Suppressor macrophage (primary cell): Measurements from ENCODE around the gene TRIOBP.
"Not testable (repeated sequence)": the region's sequence is repeated elsewhere in the genome, so short reads cannot be mapped to it uniquely, and the experiment has no call there.

Source experiments
- DNase-seq, 4 experiments: peaks; one replicate each; pipeline ENCODE4 v3.0.0-alpha.2; 2020 to 2022

The TRIOBP gene

DNA sequence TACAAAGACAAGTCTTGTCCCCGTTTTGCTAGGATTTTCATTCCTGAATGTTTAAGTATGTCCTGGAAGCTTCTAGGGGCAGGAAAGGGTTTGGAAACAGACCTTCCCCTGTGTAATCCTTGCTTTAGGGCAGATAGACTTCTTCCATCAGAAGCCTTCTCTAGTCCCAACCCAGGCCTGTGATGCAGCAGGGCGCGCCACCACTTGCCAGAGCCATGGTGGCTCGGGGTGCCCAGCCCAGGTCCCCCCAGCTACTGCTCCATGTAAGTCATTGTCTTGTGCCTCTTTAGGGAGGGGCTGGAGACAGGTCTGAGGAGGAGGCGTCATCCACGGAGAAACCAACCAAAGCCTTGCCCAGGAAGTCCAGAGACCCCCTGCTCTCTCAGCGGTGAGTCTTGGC, 6.4 kb upstream of the TRIOBP start:
- DNase-seq, result no peak

DNA sequence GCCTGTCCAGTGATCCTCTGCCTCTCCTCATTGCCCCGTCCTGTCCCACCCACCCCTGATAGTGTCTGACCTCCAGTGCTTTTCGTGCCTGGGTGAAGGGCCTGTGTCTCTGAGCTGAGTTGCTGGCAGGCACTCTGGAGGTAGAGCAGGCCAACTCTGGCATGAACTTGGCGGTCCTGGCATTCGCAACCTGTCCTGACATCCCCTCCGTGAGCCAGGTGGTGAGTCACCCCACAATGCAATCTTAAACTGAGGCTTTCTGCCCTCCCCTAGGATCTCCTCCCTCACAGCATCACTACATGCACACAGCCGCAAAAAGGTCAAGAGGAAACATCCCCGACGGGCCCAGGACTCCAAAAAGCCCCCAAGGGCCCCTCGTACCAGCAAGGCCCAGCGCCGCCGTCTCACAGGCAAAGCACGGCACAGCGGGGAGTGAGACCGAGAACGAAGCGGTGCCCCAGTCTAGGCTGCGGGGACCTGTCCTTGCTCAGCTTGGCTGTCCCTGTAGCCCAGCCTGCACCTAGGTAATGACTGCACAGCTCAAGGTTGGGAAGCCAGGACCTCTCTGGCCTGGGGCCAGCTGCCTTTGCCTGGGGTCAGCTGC, 5.8 kb upstream of the TRIOBP start:
- no peak for DNase-seq

DNA sequence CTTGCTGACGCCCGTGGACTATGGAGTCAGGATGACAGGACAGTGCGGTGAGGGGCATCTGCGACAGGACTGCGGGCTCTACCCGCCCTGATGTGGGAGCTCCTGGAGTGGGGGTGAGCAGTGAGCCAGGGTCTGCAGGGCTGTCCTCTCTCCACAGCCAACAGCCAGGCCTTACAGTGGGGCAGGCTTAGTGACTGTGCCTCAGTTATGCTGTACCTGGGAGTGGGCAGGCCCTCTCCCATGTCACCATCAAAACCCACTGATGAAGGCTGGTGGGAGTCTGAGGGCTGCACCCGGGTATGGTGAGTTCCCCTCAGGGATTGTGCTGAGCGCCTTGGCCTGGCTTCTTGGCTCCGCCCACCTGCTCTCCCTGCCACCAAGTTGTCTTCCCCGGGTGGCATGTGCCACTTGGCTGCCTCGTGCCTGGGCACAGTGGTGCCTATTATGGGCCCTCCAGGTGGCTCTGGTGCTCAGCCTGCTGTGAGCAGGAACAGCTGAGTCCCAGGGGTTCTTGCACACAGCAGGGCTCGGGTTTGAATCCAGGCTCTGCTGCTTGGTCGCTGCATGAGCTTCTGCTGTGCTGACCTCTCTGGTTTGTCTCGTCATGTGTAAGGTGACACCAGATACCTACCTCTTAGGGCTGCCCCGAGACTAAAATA, 4.1 kb upstream of the TRIOBP start:
- DNase-seq, result no peak

DNA sequence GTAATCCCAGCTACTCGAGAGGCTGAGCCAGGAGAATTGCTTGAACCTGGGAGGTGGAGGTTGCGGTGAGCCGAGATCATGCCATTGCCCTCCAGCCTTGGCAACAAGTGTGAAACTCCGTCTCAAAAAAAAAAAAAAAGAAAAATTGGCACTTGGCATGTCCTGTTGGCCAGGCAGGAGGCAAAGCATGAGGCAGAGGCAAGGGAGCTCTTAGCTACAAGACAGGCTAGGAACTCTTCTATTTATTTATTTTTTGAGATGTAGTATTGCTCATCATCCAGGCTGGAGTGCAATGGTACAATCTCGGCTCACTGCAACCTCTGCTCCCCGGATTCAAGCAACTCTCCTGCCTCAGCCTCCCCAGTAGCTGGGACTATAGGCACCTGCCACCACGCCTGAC, 2.7 kb upstream of the TRIOBP start:
- not testable (repeated sequence) for DNase-seq

DNA sequence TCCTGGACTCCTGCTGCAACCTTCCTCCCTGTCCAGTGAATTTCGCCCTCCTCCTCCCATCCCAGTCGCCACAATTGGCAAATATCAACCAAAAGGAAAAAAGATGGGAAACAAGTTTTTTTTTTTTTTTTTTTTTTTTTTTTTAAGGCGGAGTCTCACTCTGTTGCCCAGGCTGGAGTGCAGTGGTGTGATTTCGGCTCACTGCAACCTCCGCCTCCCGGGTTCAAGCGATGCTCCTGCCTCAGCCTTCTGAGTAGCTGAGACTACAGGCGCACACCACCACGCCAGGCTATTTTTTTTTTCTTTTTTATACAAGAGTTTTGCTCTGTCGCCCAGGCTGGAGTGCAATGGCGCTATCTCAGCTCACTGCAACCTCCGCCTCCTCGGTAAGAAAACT, 590 bp upstream of the TRIOBP start:
- not testable (repeated sequence) for DNase-seq

DNA sequence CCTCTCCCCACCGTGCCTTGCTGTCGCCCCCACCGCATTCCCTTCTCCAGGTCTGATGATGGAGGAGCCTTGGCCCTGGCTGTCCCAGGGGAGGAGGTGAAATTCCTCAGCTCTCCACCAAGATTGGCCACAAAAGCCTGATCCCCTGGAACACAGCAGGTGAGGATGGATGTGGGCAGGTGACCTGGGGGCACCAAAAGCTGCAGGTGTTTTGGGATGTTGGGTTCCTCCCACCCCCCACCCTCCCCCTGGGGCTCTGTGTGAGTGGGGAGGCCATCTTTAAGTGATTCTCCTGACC, 639 bp downstream of the TRIOBP start:
- no peak for DNase-seq

DNA sequence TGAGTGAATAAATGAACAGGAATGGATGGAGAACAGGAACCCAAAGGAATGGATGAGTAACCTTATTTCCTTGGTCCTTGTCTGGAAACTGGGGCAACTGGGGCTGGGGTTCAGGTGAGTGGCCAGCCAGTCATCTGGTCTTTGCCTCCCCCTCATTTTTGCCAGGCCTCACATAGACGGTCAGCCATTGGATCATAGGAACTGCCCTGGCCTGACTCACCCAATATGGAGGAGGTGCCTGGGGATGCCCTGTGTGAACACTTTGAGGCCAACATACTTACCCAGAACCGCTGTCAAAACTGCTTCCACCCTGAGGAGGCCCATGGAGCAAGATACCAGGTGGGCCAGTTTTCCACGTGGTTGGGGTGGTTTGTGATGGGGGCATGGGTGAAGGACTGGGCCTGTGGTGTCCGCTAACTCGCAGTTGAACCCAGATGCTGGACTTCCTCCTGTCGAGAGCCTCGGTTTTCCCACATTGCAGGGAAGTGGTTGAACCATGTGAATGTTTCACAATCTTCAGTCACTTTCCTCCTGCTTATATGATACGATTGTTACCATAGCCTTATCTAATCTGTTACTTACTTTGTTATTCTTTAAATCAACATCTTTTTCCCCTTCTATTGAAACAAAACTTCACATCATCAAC, 4.4 kb downstream of the TRIOBP start:
- DNase-seq, result peak; percentile 65 to 88 (median 82)

DNA sequence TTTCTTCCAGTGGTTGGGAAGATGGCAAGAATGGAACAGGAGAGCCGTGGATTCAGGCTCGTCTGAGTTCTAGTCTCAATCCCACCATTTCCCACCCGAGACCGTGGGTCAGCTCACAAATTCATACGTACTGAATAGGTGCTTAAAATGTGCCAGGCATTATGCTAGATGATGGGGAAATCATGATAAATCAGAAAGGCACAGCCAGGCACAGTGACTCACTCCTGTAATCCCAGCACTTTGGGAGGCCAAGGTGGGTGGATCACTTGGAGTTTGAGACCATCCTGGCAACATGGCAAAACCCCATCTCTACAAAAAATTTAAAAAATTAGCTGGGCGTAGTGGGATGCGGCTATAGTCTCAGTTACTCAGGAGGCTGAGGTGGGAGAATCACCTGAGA, 7.1 kb downstream of the TRIOBP start:
- DNase-seq, result no peak

DNA sequence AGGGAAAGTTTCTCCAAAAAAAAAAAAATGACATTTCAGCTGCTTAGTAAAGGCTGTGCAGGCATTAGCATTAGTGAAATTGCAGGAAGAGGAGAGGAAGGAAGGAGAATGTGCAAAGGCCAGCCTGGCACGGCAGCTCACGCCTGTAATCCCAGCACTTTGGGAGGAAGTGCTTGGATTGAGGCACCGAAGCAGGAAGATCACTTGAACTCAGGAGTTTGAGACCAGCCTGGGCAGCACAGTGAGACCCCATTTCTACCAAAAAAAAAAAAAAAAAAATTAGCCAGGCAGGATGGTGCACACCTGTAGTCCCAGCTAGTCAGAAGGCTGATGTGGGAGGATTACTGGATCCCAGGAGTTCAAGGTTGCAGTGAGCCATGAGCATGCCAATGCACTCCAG, 7.8 kb downstream of the TRIOBP start:
- peak in 3 of 4 experiments; percentile 29 to 49 (median 49) for DNase-seq

DNA sequence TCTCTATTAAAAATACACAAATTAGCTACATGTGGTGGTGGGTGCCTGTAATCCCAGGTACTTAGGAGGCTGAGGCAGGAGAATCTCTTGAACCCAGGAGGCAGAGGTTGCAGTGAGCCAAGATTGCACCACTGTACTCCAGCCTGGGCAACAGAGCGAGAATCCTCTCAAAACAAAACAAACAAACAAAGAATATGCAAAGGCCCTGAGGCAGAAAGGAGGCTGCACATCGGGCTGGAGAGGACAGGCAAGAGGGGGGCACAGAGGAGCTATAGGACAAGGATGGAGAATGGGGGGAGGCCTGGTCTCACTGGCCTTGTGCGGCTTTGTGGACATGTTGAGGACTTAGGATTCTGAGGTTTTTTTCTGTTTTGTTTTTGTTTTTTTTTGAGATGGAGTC, 8.4 kb downstream of the TRIOBP start:
- no peak for DNase-seq

DNA sequence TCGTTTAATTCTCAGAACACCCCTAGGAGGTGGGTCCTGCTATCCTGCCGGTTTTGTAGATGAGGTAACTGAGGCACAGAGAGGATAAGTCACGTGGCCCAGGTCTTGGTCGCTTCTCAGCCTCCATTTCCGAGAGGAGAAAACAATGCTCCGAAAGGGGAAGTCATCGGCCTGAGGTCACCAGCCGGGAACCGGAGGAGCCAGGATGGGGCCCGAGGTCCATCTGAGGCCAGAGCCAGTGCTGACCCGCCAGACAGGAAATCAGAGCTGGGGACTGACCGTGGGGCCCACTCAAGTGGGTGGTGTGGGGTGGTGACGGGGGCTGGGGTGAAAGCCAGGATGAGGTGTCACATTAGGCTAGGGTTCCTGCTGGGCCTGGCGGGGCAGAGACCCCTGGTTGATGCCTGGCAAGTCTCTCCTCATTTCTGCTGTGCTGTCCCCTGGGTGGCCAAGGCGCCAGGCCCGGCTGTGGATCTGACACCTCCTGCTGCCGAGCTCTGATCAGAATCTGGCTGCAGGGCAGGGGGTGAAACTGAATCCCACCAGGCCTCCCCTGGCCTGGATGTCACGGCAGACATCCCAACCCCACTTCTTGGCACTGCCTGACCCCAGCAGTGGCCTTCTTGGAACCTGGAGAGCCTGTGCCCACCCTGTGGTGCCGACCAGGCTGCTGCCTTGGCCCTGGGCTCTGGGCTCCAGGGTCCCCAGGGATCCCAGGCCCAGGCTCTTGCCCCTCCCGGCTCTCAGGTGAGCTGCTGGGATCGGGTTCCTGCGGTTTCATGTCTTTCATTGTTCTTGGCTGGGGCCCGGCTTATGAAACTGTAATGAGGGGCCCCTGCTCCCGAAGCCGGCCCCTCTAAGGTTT, 12.0 kb downstream of the TRIOBP start:
- DNase-seq, result peak; percentile 60 to 81 (median 74)

DNA sequence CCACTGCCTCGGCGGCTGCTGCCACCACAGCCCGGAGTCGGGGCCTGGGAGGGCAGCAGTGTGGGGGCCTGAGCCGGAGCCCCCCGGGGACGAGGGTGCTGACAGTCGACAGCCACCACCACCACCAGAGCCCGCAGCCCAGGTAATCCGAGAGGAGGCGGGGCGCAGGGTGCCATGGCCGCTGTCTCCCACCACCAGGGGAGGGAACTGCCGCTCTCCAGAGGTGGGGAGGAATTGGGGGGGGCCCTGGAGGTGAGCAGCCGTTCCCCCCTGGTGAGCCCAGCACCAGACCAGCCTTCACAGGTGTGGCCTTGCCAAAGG, 12.6 kb downstream of the TRIOBP start:
- DNase-seq, result no peak

DNA sequence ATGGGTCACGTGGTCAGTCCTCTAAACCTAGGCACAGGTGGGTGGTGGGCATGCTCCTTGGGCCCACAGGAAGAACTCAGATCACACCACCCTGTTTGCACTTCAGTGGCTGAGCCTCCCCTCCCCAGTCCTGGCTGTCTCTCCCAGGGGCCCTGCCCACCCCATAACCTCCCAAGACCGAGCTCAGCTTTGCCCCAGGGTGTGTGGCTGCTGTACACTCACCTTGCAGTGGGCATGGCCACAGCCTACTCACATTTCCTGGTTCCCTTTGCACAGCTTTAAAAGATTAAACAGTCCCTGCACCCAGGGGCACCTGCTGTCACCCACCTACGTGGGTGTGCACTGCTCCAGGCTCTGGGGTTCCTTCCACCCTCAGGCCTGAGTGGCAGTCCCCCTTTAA, 13.8 kb downstream of the TRIOBP start:
- DNase-seq, result no peak

DNA sequence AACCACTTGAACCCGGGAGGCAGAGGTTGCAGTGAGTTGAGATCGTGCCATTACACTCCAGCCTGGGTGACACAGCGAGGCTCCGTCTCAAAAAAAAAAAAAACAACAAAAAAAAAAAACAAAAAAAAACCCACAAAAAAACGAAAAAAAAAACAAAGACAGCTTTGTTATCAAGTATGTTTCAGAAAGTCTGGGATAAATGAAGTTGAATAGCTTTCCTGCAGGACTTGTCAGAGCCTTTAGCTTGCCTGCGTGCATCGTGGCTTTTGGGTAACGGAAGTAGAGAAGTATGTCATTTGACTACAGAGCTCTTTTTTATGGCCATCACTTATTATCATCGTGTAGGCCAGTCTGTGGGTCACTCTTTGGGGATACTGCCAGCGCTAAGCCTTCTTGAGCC, 14.6 kb downstream of the TRIOBP start:
- DNase-seq, result no peak

DNA sequence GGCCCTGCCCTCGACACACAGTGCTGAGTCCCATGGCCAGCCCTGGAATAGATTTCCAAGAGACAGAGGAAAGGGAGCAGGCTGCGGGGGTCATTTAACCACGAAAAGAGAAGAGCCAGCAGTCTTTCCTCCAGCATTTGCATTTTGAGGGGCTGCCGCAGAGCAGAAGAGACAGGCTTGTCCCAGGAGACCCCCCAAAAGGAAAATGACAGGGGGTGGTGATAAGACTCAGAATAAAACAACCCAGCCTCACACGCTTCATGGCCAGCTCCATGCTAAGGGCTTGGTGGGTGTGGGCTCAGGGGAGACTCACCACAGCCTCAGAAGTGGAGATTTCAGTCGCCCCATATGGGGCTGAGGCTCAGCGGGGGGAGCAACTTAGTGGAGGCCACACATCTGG, 16.9 kb downstream of the TRIOBP start:
- DNase-seq, result no peak

DNA sequence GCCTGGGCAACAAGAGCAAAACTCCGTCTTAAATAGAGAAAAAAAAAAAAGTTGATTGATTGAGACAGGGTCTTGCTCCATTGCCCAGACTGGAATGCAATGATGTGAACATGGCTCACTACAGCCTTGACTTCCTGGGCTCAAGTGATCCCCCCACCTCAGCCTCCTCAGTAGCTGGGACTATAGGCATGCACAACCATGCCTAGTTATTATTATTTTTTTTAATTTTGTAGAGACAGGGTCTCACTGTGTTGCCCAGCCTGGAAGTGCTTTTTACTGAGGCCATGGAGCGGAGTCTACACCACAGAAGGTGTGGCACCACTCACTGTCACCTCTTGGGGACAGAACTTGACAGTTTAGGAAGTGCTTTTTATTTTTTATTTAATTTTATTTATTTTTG, 17.8 kb downstream of the TRIOBP start:
- no peak for DNase-seq

DNA sequence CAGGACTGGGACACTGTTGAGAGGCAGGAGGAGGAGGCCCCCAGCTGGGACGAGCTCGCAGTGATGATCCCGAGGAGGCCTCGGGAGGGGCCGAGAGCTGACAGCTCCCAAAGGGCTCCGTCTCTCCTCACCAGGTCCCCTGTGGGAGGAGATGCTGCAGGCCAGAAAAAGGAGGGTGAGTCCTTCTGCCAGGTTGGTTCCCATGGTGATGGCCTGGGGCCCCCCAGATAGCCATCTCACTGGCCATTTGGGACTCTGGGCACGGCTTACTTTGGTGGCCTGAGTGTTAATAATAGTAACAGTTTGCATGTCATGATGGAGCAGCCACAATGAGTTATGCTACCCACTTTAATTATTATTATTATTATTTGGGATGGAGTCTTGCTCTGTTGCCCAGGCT, 18.9 kb downstream of the TRIOBP start:
- DNase-seq, result no peak

DNA sequence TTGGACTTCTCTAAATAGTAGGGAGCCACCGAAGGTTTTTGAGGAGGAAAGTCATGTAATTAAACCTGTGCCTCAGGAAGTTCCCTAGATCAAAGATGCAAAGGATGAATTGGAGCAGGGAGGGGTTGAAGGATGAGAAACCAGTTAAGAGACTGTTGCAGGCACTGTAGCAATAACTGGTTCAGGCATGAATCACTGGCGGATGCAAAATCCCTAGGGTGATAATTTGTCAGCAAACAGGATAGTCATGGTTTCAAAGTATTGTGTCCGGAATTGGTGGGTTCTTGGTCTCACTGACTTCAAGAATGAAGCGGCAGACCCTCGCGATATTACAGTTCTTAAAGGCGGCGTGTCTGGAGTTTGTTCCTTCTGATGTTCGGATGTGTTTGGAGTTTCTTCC, 19.9 kb downstream of the TRIOBP start:
- no peak for DNase-seq

DNA sequence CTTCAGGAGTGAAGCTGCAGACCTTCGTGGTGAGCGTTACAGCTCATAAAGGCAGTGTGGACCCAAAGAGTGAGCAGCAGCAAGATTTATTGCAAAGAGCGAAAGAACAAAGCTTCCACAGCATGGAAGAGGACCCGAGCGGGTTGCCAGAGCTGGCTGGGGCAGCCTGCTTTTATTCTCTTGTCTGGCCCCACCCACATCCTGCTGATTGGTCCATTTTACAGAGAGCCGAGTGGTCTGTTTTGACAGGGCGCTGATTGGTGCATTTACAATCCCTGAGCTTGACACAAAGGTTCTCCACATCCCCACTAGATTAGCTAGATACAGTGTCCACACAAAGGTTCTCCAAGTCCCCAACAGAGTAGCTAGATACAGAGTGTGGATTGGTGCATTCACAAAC, 20.4 kb downstream of the TRIOBP start:
- not testable (repeated sequence) for DNase-seq

DNA sequence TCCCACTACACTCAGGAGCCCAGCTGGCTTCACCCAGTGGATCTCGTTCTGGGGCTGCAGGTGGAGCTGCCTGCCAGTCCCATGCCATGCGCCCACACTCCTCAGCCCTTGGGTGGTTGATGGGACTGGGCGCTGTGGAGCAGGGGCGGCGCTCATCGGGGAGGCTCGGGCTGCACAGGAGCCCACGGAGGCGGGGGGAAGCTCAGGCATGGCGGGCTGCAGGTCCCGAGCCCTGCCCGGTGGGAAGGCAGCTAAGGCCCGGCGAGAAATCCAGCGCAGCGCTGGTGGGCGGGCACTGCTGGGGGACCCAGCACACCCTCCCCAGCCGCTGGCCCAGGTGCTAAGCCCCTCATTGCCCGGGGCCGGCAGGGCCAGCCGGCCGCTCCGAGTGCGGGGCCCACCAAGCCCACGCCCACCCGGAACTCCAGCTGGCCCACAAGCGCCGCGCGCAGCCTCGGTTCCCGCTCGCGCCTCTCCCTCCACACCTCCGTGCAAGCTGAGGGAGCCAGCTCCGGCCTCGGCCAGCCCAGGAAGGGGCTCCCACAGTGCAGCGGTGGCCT, 21.0 kb downstream of the TRIOBP start:
- DNase-seq, result not testable (repeated sequence)

DNA sequence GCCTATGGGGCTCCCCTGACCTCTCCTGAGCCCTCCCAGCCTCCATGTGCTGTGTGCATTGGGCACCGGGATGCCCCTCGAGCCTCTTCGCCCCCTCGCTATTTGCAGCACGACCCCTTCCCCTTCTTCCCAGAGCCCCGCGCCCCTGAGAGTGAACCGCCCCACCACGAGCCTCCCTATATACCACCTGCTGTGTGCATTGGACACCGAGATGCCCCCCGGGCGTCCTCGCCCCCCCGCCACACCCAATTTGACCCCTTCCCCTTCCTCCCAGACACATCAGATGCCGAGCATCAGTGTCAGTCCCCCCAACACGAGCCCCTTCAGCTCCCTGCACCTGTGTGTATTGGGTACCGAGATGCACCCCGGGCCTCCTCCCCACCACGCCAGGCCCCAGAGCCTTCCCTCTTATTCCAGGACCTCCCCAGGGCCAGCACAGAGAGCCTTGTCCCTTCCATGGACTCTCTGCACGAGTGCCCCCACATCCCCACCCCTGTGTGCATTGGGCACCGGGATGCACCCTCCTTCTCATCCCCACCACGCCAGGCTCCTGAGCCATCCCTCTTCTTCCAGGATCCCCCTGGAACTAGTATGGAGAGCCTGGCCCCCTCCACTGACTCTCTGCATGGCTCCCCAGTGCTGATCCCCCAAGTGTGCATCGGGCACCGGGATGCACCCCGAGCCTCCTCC, 28.8 kb downstream of the TRIOBP start:
- DNase-seq, result no peak

DNA sequence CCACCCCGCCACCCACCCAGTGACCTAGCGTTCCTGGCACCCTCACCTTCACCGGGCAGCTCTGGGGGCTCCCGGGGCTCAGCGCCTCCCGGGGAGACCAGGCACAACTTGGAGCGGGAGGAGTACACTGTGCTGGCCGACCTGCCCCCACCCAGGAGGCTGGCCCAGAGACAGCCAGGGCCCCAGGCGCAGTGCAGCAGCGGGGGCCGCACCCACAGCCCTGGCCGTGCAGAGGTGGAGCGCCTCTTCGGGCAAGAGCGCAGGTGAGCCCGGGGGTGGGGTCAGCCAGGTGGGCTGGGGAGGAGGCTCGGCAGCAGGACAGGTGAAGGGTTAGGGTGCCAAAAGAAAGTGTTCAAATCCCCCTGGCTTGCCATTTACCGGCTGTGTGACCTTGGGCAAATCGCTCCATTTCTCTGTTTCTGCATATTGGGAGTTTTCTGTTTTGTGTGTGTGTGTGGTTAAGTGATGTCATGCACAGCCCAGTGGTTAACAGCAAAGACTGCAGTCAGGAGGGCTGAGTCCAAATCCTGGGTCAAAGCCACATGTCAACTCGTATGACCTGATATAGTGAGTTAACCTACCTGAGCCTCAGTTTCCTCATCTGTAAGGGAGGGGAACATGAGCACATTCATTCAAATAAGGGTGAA, 29.5 kb downstream of the TRIOBP start:
- DNase-seq, result peak; percentile 50 to 75 (median 68)
